ENCODE results near the gene EEIG2.

DNA sequence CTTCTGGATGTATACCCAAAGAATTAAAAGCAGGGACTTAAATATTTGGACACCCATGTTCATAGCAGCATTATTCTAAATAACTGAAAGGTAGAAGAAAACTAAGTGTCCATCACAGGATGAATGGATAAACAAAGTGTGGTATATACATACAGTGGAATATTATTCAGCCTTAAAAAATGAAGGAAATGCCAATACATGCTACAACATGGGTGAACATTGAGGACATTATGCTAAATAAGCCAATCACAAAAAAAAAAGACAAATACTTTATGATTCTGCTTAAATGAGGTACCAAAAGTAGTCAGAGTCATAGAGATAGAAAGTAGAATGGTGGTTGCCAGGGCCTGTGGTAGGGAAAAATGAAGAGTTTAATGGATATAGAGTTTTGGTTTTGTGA is 14.1 kb downstream of the EEIG2 start:
- TF ChIP-seq FOXM1 (IDR thresholded peaks at IDR 0.05; ENCODE audit: borderline replicate concordance, low read depth) (no peak), YY1 (IDR thresholded peaks at IDR 0.05; ENCODE audit: low read depth) (no peak)
- TF ChIP-seq, protein P1, sequence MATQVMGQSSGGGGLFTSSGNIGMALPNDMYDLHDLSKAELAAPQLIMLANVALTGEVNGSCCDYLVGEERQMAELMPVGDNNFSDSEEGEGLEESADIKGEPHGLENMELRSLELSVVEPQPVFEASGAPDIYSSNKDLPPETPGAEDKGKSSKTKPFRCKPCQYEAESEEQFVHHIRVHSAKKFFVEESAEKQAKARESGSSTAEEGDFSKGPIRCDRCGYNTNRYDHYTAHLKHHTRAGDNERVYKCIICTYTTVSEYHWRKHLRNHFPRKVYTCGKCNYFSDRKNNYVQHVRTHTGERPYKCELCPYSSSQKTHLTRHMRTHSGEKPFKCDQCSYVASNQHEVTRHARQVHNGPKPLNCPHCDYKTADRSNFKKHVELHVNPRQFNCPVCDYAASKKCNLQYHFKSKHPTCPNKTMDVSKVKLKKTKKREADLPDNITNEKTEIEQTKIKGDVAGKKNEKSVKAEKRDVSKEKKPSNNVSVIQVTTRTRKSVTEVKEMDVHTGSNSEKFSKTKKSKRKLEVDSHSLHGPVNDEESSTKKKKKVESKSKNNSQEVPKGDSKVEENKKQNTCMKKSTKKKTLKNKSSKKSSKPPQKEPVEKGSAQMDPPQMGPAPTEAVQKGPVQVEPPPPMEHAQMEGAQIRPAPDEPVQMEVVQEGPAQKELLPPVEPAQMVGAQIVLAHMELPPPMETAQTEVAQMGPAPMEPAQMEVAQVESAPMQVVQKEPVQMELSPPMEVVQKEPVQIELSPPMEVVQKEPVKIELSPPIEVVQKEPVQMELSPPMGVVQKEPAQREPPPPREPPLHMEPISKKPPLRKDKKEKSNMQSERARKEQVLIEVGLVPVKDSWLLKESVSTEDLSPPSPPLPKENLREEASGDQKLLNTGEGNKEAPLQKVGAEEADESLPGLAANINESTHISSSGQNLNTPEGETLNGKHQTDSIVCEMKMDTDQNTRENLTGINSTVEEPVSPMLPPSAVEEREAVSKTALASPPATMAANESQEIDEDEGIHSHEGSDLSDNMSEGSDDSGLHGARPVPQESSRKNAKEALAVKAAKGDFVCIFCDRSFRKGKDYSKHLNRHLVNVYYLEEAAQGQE (IDR thresholded peaks at IDR 0.05; ENCODE audit: low read depth): no peak
